SK-N-SH (cell line): ENCODE data around the gene PDK1. TPM values are rescaled to one million over a fixed set of nuclear protein-coding genes. Genes with fewer than 3 reads are reported as not detected.

Experiments used
- CTCF ChIA-PET: fragments of 300-600, 350-600 bp; formaldehyde crosslinking; extraction: SDS; loops from one replicate; lab custom pipeline; 2021; lab: Yijun Ruan, JAX
- POLR2A ChIA-PET: fragments of 350-600 bp; sonication (Branson Sonifier 250); formaldehyde crosslinking; extraction: SDS; loops from one replicate; lab custom pipeline; 2020; ENCODE audit warnings: antibody characterized with exemption, inconsistent platforms; lab: Yijun Ruan, JAX
- DNase-seq: peaks from one replicate; pipeline ENCODE4 v3.0.0; 2012
- H2AFZ ChIP-seq: fragments of 200-600 bp; sonication (generic); 2 replicates; pipeline ENCODE4 v1.8.1; 2016; ENCODE audit warnings: antibody characterized with exemption, mild to moderate bottlenecking, low read depth
- H3F3A ChIP-seq: fragments of 200-600 bp; sonication (generic); replicated peaks from 2 replicates; pipeline ENCODE3; 2016; ENCODE audit warnings: antibody characterized with exemption, mild to moderate bottlenecking; ENCODE audit not compliant: insufficient read depth
- H3K27ac ChIP-seq, 2 experiments: fragments of 200-500 bp in 1 of 2; fragments of 200-600 bp in 1 of 2; sonication (Bioruptor generic) in 1 of 2; sonication (generic), shearing (Covaris generic) in 1 of 2; 2 replicates each; pipeline versions ENCODE4 v1.5.1 to v1.6.1; 2014 to 2016; ENCODE audit warnings: low read depth in 2 of 2, inconsistent platforms in 1 of 2, low read length in 1 of 2, mild to moderate bottlenecking in 1 of 2, mixed read lengths in 1 of 2
- H3K27me3 ChIP-seq: fragments of 200-600 bp; sonication (generic), shearing (Covaris generic); 2 replicates; pipeline ENCODE4 v1.6.1; 2016; ENCODE audit warnings: mixed run types; ENCODE audit not compliant: insufficient read depth
- H3K36me3 ChIP-seq, 2 experiments: fragments of 200-500 bp in 1 of 2; fragments of 200-600 bp in 1 of 2; sonication (Bioruptor generic) in 1 of 2; sonication (generic) in 1 of 2; replicated peaks in 1 of 2; 2 replicates each; pipeline versions ENCODE3 to v1.5.1; 2014 to 2016; ENCODE audit warnings: low read length in 1 of 2, mild to moderate bottlenecking in 1 of 2; ENCODE audit not compliant: insufficient read depth in 2 of 2, control insufficient read depth in 1 of 2
- H3K4me1 ChIP-seq, 2 experiments: fragments of 200-500 bp in 1 of 2; fragments of 200-600 bp in 1 of 2; sonication (Bioruptor generic) in 1 of 2; sonication (generic), shearing (Covaris generic) in 1 of 2; 2 replicates each; pipeline versions ENCODE4 v1.5.1 to v1.6.1; 2014 to 2016; ENCODE audit warnings: low read depth in 1 of 2, low read length in 1 of 2, mixed run types in 1 of 2; ENCODE audit not compliant: insufficient read depth in 2 of 2, control insufficient read depth in 1 of 2
- H3K4me2 ChIP-seq: fragments of 200-600 bp; sonication (generic), shearing (Covaris generic); 2 replicates; pipeline ENCODE4 v1.6.1; 2017; ENCODE audit warnings: mixed run types
- H3K4me3 ChIP-seq, 2 experiments: fragments of 200-500 bp in 1 of 2; fragments of 200-600 bp in 1 of 2; sonication (Bioruptor generic) in 1 of 2; sonication (generic), shearing (Covaris generic) in 1 of 2; 2 replicates each; pipeline versions ENCODE4 v1.5.1 to v1.8.1; 2014 to 2016; ENCODE audit warnings: low read depth in 2 of 2, inconsistent platforms in 1 of 2, low read length in 1 of 2, mild to moderate bottlenecking in 1 of 2, mixed read lengths in 1 of 2, moderate library complexity in 1 of 2
- H3K79me2 ChIP-seq: fragments of 200-600 bp; sonication (generic); 2 replicates; pipeline ENCODE4 v1.8.1; 2017; ENCODE audit warnings: mild to moderate bottlenecking; ENCODE audit not compliant: insufficient read depth
- H3K9ac ChIP-seq: fragments of 200-600 bp; sonication (generic); 2 replicates; pipeline ENCODE4 v1.6.1; 2017; ENCODE audit warnings: mixed run types
- H3K9me2 ChIP-seq: fragments of 200-600 bp; sonication (generic); 2 replicates; pipeline ENCODE4 v1.6.1; 2017; ENCODE audit warnings: mixed run types
- H3K9me3 ChIP-seq: fragments of 200-600 bp; sonication (generic); 2 replicates; pipeline ENCODE4 v1.6.1; 2017; ENCODE audit warnings: mixed run types, mild to moderate bottlenecking, moderate library complexity
- H4K20me1 ChIP-seq: fragments of 200-600 bp; sonication (generic); 2 replicates; pipeline ENCODE4 v1.6.1; 2017; ENCODE audit warnings: mild to moderate bottlenecking, mixed run types; ENCODE audit not compliant: insufficient read depth
- ELF1 ChIP-seq: IDR thresholded peaks from 2 replicates; pipeline ENCODE4 v1.4.0; 2012
- FOXJ3 ChIP-seq: sonication (generic); formaldehyde crosslinking; IDR thresholded peaks from 2 replicates; pipeline ENCODE4 v1.5.1; 2020; ENCODE audit warnings: mild to moderate bottlenecking, missing genetic modification reagents
- IRF3 ChIP-seq: fragments of 150-350 bp; IDR thresholded peaks from 2 replicates; pipeline ENCODE4 v1.6.1; 2016; ENCODE audit warnings: mild to moderate bottlenecking, low read depth, low read length
- NRF1 ChIP-seq: IDR thresholded peaks from 2 replicates; pipeline ENCODE4 v1.6.1; 2012; ENCODE audit warnings: low read depth, mild to moderate bottlenecking, low read length
- PBX3 ChIP-seq: IDR thresholded peaks from 2 replicates; pipeline ENCODE4; 2012
- RAD21 ChIP-seq: IDR thresholded peaks from 2 replicates; pipeline ENCODE4 v1.6.1; 2012; ENCODE audit warnings: mild to moderate bottlenecking, low read length
- REST ChIP-seq: IDR thresholded peaks from 2 replicates; pipeline ENCODE4 v1.6.1; 2012; ENCODE audit warnings: mild to moderate bottlenecking, low read depth, low read length, moderate library complexity
- SMC3 ChIP-seq: IDR thresholded peaks from 2 replicates; pipeline ENCODE4 v1.6.1; 2012; ENCODE audit warnings: low read depth, low read length, improper control_type of control experiment
- YY1 ChIP-seq: IDR thresholded peaks from 2 replicates; pipeline ENCODE4 v1.4.0; 2012; ENCODE audit warnings: low read depth, mild to moderate bottlenecking
- ZBTB33 ChIP-seq: IDR thresholded peaks from 2 replicates; pipeline ENCODE4 v1.4.0; 2012; ENCODE audit warnings: low read depth, borderline replicate concordance
- WGBS: methylation state at CpG from one replicate; pipeline ENCODE4 v1.1.6; 2017; ENCODE audit warnings: low lambda C conversion rate; 5-methylcytosine and 5-hydroxymethylcytosine counted together
- polyA plus RNA-seq, 3 experiments: library from polyadenylated mRNA; depleted of rRNA; stranded (reverse); fragments of >200 nt; gene quantifications; 2 replicates each; pipeline ENCODE4 v1.2.3, GENCODE V29; 2012

PDK1 gene
- polyA plus RNA-seq, 1 of the 3 experiments (the other 2 are of a cell fraction), result 5.3 TPM

GRCh38 chr2:172513935-172514586, 41.8 kb upstream of the PDK1 start:
- Histone ChIP-seq H3K4me1 (no peaks in the 10 kb centered on the region), H2AFZ (no peak overlapping the region)
- DNase-seq, result no peak
- CTCF ChIA-PET, result no interaction called here
- TF ChIP-seq ELF1 (no peak), REST (no peak), IRF3 (no peak), RAD21 (no peak), NRF1 (no peak), PBX3 (no peak), SMC3 (no peak), ZBTB33 (no peak), FOXJ3 (CRISPR knock-in tag) (no peak), YY1 (no peak)
- TF ChIP-seq, all 33 proteins: peak for 0
- peaks cover 0 to 6% of the 10 kb centered on the region in 2 experiments for H3K36me3 ChIP-seq
- WGBS, result 81% methylated on average over 15 of the region's 15 CpGs
- no peak overlapping the region for H3K27ac ChIP-seq
- no peaks in the 10 kb centered on the region for H4K20me1 ChIP-seq
- H3K9me3 ChIP-seq, result peaks cover 6% of the 10 kb centered on the region; the same call in 1 of the 2 replicates
- no peak overlapping the region for H3K9ac ChIP-seq
- H3F3A ChIP-seq, result no peaks in the 10 kb centered on the region
- no peaks in the 10 kb centered on the region for H3K9me2 ChIP-seq
- no peaks in the 10 kb centered on the region for H3K79me2 ChIP-seq
- H3K4me3 ChIP-seq, result no peak overlapping the region
- no peak overlapping the region for H3K4me2 ChIP-seq
- POLR2A ChIA-PET, result no interaction called here
- H3K27me3 ChIP-seq, result no peaks in the 10 kb centered on the region
